ENCODE data around the gene LRRC49.
"Not testable (repeated sequence)": the region's sequence is repeated elsewhere in the genome, so short reads cannot be mapped to it uniquely, and the experiment has no call there.

Gene LRRC49

DNA sequence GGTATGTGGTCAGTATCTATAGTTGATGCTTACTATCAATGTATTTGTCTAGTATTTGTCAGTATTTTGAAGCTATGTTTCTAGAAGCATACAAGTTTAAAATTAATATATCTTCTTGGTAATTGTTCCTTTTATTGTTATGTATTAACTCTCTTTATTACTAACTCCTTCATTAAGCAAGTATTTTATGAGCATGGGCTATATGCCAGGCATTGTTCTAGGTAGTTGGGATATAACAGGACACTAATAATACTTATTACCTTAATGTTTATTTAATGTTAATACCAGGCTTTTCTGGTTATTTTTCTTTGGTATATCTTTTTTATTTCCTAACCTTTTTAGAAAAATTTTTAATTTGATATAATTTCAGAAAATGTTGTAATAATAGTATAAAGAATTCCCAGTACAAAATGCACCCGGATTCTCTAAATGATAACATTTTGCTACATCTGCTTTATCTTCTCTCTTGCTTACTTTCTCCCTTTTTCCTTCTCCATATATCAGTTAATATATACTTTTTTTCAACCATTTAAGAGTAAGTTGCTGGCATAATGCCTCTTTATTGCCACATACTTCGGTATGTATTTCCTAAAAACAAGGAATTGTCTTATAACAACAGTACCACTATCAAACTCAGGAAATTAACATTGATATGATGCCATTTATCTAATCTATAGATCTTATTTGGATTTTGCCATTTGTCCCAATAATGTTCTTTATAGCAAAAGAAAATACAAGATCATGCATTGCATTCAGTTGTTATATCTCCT lies 30.9 kb downstream of the LRRC49 start:
- no peak for DNase-seq

DNA sequence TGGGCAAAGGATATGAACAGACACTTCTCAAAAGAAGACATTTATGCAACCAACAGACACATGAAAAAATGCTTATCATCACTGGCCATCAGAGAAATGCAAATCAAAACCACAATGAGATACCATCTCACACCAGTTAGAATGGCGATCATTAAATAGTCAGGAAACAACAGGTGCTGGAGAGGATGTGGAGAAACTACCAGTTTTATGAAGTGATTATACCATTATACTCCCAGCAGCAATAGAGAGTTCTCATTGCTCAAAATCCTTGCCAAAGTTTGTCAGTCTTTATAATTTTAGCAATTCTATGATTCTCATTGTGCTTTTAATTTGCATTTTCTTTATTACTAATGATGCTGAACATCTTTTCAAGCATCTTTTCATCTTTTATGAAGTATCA lies 34.3 kb downstream of the LRRC49 start:
- DNase-seq = not testable (repeated sequence)

DNA sequence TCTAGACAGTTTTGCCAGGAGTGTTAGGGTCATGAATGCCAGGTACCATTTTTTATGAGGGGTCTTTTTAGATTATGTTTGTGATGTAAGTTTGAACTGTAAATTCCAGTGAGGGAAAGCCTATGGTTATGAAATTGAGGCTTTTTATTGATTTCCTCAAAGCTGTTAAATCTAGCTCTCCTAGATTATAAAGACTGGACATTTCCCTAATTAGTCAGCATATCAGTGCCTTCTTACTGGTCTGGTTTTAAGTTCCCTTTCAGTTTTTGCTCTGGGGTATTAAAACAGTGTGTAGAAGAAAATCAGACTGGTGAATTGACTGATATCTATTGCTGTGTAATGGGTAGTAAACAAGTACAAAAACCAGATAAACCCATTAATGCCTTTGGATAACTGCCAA lies 39.2 kb downstream of the LRRC49 start:
- DNase-seq = peak in 1 of 3 experiments; percentile 16

DNA sequence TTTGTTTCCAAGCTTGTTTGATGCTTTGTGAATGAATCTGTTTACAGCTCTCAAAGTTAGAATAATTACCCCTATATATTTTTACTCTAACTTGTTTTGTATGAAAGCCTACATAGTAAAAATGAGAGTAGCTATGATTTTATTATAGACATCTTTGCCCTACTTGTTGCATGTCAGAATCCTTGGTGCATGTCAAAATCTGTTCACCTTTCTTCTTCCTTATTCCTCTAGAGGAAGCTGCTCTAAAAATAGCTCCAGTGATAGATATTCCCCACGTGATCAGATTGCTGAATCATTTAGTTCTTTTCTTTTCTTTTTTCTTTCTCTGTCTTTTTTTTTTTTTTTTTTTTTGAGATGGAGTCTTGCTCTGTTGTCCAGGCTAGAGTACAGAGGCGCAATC lies 39.8 kb downstream of the LRRC49 start:
- DNase-seq = no peak

DNA sequence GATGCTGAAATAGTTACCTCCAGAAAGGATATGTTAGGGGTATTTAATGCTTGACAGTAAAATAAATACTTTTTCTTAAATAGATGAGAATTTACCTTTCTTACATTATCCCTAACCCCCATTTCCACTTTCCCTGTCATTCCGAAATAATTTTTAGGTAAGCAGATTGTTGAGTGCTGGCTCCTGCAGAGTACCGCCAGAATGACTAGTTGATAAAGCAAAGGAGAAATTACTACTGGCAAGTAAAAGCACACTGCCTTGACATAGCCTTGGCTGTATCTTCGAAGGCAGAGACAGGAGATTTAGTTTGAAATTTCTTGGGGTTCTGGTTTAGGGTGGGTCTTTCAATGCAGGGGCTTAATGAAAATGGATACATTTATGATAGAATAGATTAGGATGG lies 40.8 kb downstream of the LRRC49 start:
- peak in 1 of 3 experiments; percentile 16 for DNase-seq

DNA sequence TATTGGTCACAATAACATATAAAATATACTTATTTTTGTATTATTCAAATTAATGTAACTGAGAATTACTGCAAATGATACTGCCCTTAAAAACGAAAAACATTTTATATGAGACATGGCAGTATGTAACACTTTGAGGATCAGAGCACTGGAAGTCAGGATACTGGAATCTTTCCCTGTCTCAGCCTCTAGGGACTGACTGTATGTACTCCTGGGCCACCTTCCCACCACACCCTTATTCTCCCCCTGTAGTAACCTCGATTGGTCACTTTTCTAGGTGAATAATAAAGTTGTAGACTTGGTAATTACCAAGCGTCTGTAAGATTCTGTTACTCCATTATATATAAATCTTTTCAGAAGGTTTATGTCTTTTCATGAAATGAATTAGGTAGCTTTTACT lies 43.0 kb downstream of the LRRC49 start:
- DNase-seq = peak in 1 of 3 experiments; percentile 46

DNA sequence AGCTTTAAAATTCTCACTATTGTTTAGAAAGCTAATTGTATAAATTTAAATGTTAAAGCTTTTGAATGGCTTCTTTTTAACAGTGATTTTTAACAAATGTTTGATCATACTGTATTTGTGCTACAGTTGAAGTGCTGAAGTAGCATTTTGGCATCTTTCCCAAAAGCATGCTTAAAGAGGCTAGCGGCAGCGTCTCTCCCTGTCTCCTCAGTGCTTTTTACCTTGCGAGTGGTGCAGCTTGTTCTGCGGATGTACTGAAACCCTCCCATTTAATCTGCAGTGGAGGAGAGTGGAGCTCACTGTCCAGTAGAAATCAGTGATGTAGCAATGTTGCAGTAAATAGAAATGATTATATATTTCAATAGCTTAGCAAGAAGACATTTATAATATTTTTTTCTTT lies 43.7 kb downstream of the LRRC49 start:
- peak; percentile 58 to 90 (median 78) for DNase-seq

DNA sequence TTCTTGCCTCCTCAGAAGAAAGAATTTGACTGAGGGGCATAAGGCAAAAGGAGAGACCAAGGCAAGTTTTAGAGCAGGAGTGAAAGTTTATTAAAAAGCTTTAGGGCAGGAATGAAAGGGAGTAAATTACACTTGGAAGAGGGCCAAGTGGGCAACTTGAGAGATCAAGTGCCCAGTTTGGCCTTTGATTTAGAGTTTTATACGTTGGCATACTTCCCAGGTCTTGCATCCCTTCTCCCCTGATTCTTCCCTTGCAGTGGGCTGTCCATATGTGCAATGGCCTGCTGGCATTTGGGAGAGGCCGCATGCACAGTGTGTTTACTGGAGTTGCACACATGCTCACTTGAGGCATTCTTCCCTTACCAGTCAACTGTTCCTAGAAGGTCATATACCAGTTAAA lies 50.7 kb downstream of the LRRC49 start:
- DNase-seq = peak in 2 of 3 experiments; percentile 3 to 50

DNA sequence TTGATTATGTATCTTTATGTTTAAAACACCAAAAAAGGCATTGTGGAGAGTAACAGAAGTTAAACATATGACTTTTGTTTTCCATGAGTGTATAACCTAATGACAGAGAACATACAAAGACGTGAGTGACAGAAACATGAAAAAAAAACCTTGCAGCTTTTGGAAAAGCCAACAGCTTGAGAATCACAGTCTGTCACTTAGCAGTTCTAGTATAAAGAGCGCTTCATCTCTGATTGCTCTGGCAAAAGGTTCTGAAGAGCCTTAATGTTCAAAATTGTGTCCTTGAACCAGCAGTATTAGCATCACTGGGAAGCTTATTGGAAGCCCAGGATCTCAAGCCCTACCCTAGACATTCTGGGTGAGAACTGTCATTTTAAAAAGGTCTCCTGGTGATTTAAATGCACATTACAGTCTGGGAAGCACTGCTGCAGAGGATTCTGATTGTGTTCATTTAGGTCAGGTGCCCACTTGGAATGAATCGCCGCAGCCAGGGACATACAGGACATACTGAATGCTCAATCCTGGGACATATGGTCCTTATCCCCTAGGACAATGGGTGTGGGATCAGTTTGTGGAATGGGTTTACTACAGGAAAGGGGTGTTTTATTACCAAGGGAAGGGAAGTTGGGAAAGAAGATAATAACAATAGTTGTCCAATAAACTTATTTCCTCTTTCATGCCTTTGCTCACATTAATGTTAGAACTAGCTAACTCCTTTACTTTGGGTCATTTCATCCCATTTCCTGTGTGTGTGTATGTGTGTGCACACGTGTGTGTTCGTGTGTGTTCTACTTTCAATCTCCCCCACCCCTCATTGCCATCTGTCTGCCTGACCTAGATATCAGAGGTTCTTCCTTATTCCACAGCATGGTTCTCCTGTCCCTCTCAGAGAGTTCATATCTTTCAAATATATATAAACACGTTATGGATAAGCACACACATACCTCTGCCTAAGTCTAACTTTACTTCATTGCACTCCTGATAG lies 55.0 kb downstream of the LRRC49 start:
- DNase-seq = peak in 1 of 3 experiments; percentile 27

DNA sequence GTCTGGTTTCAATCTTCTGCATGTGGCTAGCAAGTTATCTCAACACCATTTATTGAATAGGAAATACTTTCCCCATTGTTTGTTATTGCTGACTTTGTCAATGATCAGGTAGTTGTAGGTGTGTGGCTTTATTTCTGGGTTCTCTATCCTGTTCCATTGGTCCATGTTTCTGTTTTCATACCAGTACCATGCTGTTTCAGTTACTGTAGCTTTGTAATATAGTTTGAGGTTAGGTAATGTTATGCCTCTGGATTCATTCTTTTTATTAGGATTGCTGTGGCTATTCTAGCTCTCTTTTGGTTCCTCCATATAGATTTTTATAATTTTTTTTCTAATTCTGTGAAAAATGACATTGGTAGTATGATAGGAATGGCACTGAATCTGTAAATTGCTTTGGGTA lies 58.3 kb downstream of the LRRC49 start:
- DNase-seq = no peak

DNA sequence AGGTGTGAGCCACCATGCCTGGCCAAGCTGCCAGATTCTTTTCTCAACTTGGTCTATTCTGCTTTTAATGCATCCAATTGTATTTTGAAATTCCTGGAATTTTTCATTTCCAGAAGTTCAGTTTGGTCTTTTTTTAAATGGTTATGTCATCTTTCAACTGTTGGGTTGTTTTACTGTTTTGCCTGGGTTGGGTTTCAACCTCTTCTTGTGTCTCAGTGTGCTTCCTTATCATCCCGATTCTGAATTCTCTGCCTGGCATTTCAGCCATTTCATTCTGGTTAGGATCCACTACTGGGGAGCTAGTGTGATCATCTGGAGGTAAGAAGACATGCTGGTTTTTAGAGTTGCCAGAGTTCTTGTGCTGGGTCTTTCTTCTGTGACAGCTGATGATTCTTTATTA lies 61.5 kb downstream of the LRRC49 start:
- no peak for DNase-seq

DNA sequence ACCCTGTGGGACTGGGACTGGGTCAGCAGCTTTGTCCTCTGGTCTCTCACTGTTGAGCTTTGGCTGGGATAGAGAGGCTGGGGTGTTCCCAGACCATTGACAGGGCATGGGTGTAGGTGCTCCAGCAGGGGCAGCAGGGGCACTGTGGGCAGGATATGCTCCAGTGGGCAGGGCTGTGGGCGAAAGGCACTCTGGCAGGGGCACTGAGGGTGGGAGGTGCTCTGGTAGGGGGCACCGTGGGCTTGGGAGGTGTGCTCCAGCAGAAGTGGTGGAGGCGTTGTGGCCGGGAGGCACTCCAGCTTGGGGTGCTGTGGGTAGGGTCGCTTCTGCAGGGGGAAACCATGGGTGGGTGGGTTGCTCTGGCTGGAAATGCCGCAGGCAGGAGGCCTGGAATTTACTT lies 62.1 kb downstream of the LRRC49 start:
- DNase-seq = no peak

DNA sequence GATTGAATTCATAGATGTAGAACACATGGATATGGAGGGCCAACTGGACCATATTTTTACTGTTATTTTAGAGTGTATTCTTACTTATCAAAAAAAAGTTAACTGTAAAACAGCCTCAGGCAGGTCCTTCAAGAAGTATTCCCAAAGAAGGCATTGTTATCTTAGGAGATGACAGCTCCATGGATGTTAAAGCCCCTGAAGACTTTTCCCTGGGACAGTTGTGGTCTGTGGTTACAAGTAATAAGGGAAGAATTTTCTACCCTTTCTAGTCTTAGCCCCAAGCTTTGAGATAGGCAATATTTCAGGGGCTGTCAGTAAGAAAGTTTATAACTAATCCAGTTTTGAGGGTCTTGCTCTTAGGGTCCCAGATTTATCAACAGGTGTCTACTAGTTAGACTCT lies 62.5 kb downstream of the LRRC49 start:
- no peak for DNase-seq

DNA sequence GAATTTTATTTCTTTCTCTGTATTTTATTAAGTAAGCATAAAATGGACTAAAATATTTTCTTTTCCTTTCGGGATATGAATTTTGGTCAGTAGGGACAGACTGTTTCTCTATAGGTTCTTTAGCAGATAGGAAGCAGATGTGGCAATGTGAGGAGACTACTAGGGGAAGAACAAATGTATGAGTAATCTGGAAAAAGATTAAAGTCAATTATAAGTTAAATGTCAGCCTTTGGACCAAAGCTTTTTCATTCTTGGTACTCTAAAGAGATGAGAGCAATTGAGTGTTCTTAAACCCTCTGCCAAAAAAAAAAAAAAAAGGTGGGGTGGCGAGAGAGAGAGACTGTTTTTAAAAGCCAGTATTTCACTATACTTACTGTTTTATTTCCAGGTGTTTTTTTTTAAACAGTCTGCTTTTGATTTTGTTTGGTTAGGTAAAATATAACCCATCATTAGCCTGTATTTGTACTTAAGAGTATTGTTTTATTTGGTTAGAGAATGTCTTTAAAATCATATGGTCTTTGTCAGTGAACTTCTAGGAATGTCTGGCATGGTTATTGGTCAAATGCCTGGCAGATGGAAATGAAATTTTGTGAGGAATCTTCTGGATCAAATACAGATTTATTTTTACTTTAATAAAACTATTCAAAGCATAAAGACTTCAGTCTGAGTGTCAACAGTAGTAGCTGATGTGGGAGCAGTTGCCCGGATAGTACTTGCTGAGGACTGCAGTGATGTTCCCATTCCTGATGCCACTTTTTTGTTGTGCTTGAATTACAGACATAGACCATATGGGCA lies 63.8 kb downstream of the LRRC49 start:
- DNase-seq = peak in 1 of 3 experiments; percentile 31

DNA sequence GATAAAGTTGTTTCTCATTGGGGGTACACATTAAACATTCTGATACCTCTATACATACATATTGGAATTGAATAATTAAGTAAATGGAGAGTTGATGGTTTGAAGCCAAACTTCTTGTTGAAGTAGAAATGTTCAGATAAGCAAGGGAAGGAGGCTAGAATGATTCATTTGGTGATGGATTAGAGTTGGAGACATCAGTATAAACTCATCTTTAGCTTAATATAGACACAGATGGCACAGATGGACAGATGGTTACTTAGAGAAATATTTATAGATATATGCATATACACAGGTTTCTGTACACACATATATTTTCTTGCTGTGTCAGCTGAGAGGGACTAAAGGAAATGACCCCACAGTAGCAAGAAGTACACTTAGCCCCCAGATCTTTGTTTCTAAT lies 69.5 kb downstream of the LRRC49 start:
- DNase-seq = no peak

DNA sequence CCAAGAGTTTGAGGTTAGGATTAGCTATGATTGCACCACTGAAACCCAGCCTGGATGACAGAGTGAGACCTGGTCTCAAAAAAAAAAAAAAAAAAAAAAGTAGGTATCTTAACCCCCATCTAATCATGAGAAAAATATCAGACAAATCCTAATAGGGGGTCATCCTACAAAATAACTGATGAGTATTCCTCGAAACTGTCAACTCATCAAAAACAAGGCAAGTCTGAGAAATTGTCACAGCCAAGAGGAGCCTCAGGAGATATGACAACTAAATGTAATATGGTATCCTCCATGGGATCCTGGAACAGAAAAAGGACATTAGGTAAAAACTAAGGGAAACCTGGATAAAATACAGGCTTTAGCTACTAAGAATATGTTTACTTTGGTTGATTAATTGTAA lies 70.6 kb downstream of the LRRC49 start:
- no peak for DNase-seq

DNA sequence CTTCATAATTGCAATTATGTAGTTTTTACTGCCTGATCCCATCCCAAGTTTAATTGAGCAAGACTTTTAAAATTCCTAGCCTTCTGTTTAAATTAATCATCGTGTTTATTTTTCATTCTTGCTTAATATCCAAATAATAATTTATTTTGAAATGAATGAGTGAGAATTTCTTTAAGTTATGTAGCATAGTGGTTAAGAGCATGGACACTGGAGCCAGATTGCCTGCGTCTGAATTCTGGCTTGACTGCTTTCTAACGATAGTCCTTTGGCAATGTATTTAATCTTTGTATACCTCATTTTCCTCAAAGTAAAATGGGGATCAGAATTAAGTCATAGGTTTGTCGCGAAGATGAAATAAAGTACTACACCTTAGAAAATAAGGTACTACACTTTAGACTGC lies 71.4 kb downstream of the LRRC49 start:
- DNase-seq = no peak

DNA sequence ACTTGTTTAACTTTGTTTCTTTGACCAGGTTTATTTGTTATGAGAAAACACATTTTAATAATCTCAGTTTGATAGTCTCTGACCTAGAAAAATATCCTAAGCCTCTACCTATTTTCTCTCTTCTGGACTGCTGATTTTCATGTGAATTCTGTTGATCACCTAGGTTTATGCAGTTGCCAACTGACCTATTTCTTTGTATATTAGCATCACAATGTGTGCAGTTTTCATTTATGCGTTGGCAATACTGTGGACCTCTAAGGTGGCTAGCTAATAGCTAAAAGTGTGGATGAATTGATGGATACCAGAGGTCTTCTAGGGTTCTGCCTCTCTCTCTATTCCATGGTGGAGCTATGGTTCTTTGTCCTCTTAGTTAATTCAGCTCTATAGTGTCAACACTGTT lies 72.1 kb downstream of the LRRC49 start:
- DNase-seq = no peak

DNA sequence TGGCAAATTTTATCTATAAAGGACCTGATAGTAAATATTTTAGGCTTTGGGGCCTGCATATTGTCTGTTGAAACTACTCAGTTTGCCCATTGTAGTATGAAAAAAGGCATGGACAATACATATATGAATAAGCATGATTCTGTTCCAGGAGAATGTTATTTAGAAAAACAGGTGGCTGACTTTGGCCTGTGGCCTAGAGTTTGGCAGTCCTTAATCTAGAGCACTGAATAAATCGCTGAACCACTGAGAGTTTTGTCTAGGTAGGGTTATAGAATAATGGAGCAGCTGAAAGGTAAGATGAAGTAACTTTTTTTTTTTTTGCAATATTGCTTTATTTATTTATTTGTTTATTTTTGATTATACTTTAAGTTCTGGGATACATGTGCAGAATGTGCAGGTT lies 75.0 kb downstream of the LRRC49 start:
- no peak for DNase-seq

DNA sequence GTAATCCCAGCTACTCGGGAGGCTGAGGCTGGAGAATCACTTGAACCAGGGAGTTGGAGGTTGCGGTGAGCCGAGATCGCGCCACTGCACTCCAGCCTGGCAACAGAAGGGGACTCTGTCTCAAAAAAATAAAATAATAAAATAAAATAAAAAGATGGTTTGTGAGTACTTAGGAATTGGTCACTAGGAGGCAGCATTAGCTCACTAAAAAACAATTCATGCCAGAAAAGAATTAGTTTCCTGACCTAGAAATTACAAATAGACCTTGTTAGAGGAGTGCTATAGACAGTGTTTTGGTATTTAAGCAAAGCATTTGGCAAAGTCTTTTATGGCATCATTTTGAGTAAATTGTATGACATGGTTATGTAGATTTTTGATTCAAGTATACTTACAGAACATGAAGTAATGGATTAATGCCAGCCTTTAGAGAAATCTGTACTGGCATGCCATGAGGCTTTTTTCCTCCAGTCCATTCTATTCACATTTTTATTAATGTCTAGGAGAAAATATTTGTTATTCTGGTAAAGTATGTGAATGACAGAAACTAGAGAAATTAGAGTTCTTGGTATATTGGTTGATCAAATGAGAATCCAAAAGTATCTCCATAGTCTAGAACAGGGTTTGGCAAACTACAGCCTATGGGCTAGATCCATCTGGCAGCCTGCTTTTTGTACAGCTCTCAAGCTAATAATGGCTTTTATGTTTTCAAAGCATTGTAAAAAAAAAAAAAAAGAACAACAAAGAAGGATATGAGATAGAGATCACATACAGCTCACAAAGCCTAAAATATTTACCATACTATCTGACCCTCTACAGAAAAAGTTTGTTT lies 81.6 kb downstream of the LRRC49 start:
- DNase-seq = no peak

DNA sequence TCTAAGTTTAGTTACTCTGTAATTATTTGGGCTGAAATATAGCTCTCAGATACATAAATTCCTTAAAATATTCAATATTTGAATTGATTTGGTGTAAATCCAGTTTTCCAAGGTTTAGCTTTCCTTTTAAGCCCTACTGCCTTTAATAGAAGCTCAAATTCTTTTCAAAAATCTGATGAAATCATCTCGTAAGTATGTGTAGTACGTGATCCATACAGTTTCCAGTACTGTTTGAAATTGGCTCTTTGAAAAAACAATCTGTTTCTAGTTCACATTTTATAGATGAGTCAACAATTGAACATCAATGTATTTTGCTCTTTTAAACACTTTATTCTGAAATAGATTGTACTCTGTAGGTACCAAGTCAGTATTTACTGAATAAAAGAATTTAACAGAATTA lies 84.2 kb downstream of the LRRC49 start:
- no peak for DNase-seq

DNA sequence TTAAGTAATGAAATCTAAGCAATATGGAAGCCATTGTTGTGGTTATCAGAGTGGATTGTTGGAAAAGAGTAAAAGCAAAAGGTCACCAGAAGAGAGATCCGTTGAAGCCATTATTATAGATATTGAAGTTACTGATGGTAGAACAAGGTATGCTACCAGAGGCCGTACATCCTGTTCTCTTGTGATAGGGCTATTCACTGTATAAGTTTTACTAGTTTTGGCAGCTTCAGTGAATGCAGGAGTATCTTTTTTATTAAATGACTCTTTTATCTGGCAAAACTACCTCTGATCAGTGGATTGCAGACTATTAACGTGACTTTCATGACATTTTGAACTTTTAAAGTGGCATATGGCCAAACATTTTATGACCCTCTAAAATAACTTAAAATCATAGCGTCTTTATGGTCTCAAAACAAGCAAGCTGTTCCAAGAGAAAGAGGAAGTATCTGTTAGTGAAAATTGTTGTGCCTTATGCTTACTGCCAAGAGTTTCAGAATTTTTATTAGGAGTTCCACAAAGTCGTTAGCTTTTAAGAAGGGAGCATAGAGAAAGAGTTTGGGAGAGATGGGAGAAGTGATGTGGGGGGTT lies 102.9 kb downstream of the LRRC49 start:
- no peak for DNase-seq

Data from NCI-H1417 (cell line).